ENCODE data around the gene FBXO27.

DNA sequence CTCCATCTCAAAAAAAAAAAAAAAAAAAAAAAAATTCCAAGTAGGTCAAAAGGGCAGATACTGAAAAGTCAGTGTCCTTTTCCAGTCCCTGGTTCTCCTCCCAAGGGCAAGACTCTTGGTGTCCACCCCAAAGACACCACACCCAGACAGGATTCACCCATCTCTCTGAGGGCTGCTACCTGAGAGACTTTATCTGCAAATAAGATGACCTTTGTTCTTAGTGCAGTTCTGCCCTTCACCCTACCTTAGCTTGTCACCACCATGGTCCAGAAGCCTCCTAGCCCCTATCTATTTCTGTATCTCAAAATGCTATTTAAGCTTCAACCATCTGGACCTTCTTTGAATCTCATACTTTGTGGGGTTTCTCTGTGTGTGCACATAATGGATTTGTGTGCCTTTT is 4.2 kb upstream of the FBXO27 start:
- no peak for TF ChIP-seq POLR2AphosphoS5 (IDR thresholded peaks at IDR 0.05; ENCODE audit: insufficient read depth in 1 of 2, low read depth in 1 of 2)
- TF ChIP-seq, protein P1, sequence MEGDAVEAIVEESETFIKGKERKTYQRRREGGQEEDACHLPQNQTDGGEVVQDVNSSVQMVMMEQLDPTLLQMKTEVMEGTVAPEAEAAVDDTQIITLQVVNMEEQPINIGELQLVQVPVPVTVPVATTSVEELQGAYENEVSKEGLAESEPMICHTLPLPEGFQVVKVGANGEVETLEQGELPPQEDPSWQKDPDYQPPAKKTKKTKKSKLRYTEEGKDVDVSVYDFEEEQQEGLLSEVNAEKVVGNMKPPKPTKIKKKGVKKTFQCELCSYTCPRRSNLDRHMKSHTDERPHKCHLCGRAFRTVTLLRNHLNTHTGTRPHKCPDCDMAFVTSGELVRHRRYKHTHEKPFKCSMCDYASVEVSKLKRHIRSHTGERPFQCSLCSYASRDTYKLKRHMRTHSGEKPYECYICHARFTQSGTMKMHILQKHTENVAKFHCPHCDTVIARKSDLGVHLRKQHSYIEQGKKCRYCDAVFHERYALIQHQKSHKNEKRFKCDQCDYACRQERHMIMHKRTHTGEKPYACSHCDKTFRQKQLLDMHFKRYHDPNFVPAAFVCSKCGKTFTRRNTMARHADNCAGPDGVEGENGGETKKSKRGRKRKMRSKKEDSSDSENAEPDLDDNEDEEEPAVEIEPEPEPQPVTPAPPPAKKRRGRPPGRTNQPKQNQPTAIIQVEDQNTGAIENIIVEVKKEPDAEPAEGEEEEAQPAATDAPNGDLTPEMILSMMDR (IDR thresholded peaks at IDR 0.05): no peak

Measured in vagina (tissue), 2 donors.